Osteoblast (primary cell): ENCODE measurements around the gene RNF215. TPM values are rescaled to one million over a fixed set of nuclear protein-coding genes. Genes with fewer than 3 reads are reported as not detected.
"Not testable (repeated sequence)": the region's sequence is repeated elsewhere in the genome, so short reads cannot be mapped to it uniquely, and the experiment has no call there.

ENCODE experiments used
- DNase-seq: peaks from one replicate; pipeline ENCODE4 v3.0.0; 2011; ENCODE audit warnings: low spot score, mixed read lengths; ENCODE audit not compliant: insufficient read length; ENCODE audit errors: missing footprints
- H2AFZ ChIP-seq: 2 replicates; pipeline ENCODE4 v1.6.0; 2011; ENCODE audit warnings: mild to moderate bottlenecking, low read length
- H3K27ac ChIP-seq: 2 replicates; pipeline ENCODE4 v1.5.1; 2011; ENCODE audit warnings: mild to moderate bottlenecking, low read depth, low read length, moderate library complexity
- H3K27me3 ChIP-seq: 2 replicates; pipeline ENCODE4 v1.6.0; 2012; ENCODE audit warnings: mild to moderate bottlenecking, control low read depth, inconsistent platforms, low read length, moderate library complexity; ENCODE audit not compliant: insufficient read depth
- H3K36me3 ChIP-seq: 2 replicates; pipeline ENCODE4 v1.5.1; 2011; ENCODE audit warnings: mild to moderate bottlenecking, low read length, control low read depth, moderate library complexity; ENCODE audit not compliant: insufficient read depth
- H3K4me1 ChIP-seq: 2 replicates; pipeline ENCODE4 v1.5.1; 2011; ENCODE audit warnings: mild to moderate bottlenecking, low read length, control low read depth, moderate library complexity; ENCODE audit not compliant: insufficient read depth
- H3K4me2 ChIP-seq: 2 replicates; pipeline ENCODE4 v1.6.0; 2011; ENCODE audit warnings: mild to moderate bottlenecking, low read length; ENCODE audit not compliant: insufficient read depth
- H3K4me3 ChIP-seq: fragments of 200-600 bp; sonication (generic); 3 replicates; pipeline ENCODE4 v1.5.1; 2012; ENCODE audit warnings: mild to moderate bottlenecking, low read length, inconsistent platforms; ENCODE audit not compliant: insufficient read depth
- H3K79me2 ChIP-seq: 2 replicates; pipeline ENCODE4 v1.6.0; 2012; ENCODE audit warnings: mild to moderate bottlenecking, low read length, control low read depth, inconsistent platforms; ENCODE audit not compliant: insufficient read depth
- H3K9me3 ChIP-seq: 2 replicates; pipeline ENCODE4 v1.5.1; 2011; ENCODE audit warnings: low read depth, low read length, control low read depth
- H4K20me1 ChIP-seq: 2 replicates; pipeline ENCODE4 v1.6.0; 2012; ENCODE audit warnings: mild to moderate bottlenecking, low read length, control low read depth; ENCODE audit not compliant: insufficient read depth
- total RNA-seq: library from RNA; depleted of rRNA; stranded (reverse); fragments of >200 nt; gene quantifications from 2 replicates; pipeline ENCODE4 v1.2.3, GENCODE V29; 2012
- TF ChIP-seq, protein P1 (sequence below): IDR thresholded peaks from 2 replicates; pipeline ENCODE4 v1.5.1; 2011; ENCODE audit warnings: mild to moderate bottlenecking, low read depth, low read length, moderate library complexity; ENCODE audit errors: extremely low read depth

RNF215 gene
- total RNA-seq, 1 donor: 20.6 TPM

DNA sequence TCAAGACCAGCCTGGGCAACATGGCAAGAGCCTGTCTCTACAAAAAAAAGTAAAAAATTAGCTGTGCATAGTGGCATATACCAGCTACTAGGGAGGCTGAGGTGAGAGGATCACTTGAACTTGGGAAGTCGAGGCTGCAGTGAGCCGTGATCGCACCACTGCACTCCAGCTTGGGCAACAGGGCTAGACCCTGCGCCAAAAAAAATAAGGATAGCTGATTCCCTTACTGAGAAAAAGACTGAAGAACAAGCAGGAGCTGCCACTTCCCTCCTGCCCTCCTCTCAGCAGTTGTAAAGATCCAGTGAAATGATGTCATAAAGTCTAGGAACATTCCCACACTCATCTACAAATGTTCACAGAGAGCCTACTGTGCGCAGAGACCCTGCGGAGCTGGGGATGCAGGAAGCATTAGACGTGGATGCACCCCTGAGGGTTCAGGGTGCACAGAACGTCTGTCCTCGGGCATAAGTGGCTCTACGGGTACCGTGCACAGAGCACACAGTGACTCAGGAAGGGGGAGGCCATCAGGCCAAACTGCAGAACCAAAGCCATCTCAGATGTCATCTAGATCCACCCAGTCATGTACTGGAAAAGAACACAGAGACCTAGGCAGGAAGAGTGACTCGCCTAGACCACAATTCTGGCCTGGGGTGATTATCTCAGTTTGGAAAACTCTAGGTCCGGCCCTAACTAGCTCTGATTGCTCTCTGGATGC lies 21.3 kb upstream of the RNF215 start:
- Histone ChIP-seq H3K79me2 (peaks cover 22% of the 10 kb centered on the region), H3K27me3 (no peaks in the 10 kb centered on the region), H3K36me3 (peaks cover 69% of the 10 kb centered on the region), H4K20me1 (no peaks in the 10 kb centered on the region), H2AFZ (no peak overlapping the region), H3K9me3 (no peaks in the 10 kb centered on the region), H3K4me3 (no peak overlapping the region), H3K4me1 (peaks cover 24% of the 10 kb centered on the region), H3K27ac (peak overlapping the region; percentile 62), H3K4me2 (peak overlapping the region; percentile 8)
- DNase-seq: peak; percentile 81
- TF ChIP-seq, protein P1, sequence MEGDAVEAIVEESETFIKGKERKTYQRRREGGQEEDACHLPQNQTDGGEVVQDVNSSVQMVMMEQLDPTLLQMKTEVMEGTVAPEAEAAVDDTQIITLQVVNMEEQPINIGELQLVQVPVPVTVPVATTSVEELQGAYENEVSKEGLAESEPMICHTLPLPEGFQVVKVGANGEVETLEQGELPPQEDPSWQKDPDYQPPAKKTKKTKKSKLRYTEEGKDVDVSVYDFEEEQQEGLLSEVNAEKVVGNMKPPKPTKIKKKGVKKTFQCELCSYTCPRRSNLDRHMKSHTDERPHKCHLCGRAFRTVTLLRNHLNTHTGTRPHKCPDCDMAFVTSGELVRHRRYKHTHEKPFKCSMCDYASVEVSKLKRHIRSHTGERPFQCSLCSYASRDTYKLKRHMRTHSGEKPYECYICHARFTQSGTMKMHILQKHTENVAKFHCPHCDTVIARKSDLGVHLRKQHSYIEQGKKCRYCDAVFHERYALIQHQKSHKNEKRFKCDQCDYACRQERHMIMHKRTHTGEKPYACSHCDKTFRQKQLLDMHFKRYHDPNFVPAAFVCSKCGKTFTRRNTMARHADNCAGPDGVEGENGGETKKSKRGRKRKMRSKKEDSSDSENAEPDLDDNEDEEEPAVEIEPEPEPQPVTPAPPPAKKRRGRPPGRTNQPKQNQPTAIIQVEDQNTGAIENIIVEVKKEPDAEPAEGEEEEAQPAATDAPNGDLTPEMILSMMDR: no peak

DNA sequence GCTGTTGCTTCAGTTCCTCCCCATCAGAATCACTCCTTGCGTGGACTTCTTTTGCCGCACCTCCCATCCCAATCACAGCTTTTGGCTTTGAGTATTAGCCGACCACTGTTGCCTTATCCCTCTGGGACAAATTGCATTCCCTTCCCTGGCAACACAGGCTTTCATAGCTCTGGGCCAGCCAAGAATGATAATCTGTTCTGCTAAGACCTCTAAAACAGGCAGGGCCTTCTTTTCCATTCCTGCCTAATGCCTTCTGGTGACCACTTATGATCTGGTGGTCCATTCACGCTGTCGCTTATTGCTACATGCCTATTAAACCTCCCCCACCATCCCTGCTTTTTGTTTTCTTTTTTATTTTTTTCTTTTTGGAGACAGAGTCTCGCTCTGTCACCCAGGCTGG lies 19.2 kb upstream of the RNF215 start:
- Histone ChIP-seq H4K20me1 (peaks cover 9% of the 10 kb centered on the region), H3K27ac (peak overlapping the region; percentile 28), H3K4me1 (peaks cover 33% of the 10 kb centered on the region), H3K9me3 (no peaks in the 10 kb centered on the region), H2AFZ (no peak overlapping the region), H3K79me2 (peaks cover 39% of the 10 kb centered on the region), H3K27me3 (no peaks in the 10 kb centered on the region), H3K36me3 (peaks cover 56% of the 10 kb centered on the region), H3K4me3 (no peak overlapping the region), H3K4me2 (no peak overlapping the region)
- no peak for DNase-seq
- TF ChIP-seq, protein P1: no peak

DNA sequence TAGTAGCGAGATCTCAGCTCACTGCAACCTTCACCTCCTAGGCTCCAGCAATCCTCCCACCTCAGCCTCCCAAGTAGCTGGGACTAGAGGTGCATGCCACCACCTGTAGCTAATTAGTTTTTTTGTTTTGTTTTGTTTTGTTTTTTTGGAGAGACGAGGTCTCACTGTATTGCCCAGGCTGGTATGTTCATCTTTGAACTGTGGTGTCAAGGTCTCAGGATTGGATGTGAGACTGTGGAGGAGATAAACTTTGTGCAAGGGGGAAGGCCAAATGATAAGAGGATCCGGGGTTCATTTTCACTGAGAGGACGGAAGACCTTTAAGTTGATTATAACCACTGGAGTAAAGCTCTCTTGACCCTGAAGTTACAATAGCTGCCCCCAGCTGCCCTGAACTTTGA lies 18.5 kb upstream of the RNF215 start:
- Histone ChIP-seq H4K20me1 (peaks cover 9% of the 10 kb centered on the region), H3K36me3 (peaks cover 49% of the 10 kb centered on the region), H3K79me2 (peaks cover 39% of the 10 kb centered on the region), H3K4me1 (peaks cover 33% of the 10 kb centered on the region), H3K4me3 (no peak overlapping the region), H3K4me2 (no peak overlapping the region), H3K27ac (peak overlapping the region; percentile 28), H2AFZ (no peak overlapping the region), H3K9me3 (no peaks in the 10 kb centered on the region), H3K27me3 (no peaks in the 10 kb centered on the region)
- TF ChIP-seq, protein P1: no peak
- no peak for DNase-seq

DNA sequence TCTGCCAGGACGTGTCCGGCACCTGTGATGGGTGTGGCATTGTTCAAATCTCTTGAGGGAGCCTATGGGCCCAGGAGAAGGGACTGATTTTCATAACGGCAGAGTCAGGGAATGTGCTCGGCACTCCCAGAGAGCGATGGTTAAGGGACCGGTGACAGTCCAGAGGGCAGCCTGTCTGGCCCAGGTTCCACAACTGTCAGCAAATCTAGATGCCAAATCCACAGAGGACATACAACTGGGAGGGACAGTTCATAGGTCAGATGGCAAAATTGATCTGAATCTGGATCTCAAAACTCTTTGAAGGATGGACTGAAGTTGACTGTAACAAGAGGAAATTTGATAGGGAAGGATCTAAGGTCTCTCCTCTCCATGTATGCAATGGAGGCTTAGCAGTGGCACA lies 17.1 kb upstream of the RNF215 start:
- H3K4me3 ChIP-seq: no peak overlapping the region
- TF ChIP-seq, protein P1: no peak
- peaks cover 50% of the 10 kb centered on the region for H3K79me2 ChIP-seq
- no peaks in the 10 kb centered on the region for H3K9me3 ChIP-seq
- H3K27me3 ChIP-seq: no peaks in the 10 kb centered on the region
- H3K36me3 ChIP-seq: peaks cover 45% of the 10 kb centered on the region
- peak; percentile 69 for DNase-seq
- peaks cover 32% of the 10 kb centered on the region for H3K4me1 ChIP-seq
- no peak overlapping the region for H3K27ac ChIP-seq
- H3K4me2 ChIP-seq: no peak overlapping the region
- H2AFZ ChIP-seq: no peak overlapping the region
- peaks cover 19% of the 10 kb centered on the region for H4K20me1 ChIP-seq

DNA sequence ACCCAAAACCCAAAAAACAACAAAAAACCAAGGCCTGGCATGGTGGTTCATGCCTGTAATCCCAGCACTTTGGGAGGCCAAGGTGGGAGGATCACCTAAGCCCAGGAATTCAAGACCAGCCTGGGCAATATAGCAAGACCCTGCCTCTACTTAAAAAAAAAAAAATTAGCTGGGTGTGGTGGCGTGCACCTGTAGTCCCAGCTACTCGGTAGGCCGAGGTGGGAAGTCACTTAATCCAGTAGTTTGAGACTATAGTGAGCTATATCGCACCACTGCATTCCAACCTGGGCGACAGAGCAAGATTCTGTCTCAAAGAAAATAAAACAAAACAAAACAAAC lies 15.5 kb upstream of the RNF215 start:
- H3K36me3 ChIP-seq: peaks cover 40% of the 10 kb centered on the region
- not testable (repeated sequence) for H3K4me2 ChIP-seq, H3K9me3 ChIP-seq, H3K27ac ChIP-seq, H3K27me3 ChIP-seq, H2AFZ ChIP-seq, H3K4me3 ChIP-seq, DNase-seq
- H3K79me2 ChIP-seq: peaks cover 65% of the 10 kb centered on the region
- H3K4me1 ChIP-seq: peaks cover 32% of the 10 kb centered on the region
- peaks cover 30% of the 10 kb centered on the region for H4K20me1 ChIP-seq
